ENCODE measurements around the gene YIF1B.

DNA sequence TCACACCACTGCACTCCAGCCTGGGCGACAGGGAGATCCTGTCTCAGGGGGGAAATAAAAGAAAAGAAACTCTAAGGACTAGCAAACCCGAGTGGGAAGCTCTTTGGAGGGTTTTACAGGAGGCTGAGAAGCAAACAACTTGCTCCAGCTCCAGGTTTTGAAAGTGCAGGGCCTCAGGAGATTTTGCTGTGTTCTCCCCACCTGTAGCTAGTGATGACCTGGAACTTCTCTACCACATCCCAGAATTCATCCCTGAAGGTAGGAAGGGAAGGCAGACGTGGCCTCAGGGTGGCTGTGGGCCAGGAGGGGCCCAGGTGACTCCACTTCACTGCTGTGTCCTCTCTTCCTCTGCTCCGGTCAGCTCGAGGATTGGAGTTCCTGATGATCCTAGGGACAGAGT is 42.3 kb upstream of the YIF1B start:
- TF ChIP-seq, protein P1, sequence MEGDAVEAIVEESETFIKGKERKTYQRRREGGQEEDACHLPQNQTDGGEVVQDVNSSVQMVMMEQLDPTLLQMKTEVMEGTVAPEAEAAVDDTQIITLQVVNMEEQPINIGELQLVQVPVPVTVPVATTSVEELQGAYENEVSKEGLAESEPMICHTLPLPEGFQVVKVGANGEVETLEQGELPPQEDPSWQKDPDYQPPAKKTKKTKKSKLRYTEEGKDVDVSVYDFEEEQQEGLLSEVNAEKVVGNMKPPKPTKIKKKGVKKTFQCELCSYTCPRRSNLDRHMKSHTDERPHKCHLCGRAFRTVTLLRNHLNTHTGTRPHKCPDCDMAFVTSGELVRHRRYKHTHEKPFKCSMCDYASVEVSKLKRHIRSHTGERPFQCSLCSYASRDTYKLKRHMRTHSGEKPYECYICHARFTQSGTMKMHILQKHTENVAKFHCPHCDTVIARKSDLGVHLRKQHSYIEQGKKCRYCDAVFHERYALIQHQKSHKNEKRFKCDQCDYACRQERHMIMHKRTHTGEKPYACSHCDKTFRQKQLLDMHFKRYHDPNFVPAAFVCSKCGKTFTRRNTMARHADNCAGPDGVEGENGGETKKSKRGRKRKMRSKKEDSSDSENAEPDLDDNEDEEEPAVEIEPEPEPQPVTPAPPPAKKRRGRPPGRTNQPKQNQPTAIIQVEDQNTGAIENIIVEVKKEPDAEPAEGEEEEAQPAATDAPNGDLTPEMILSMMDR (IDR thresholded peaks at IDR 0.05; ENCODE audit: borderline replicate concordance, extremely low read depth, low read length, poor library complexity, severe bottlenecking) = no peak
- no peak for TF ChIP-seq EZH2 (IDR thresholded peaks at IDR 0.05; ENCODE audit: borderline replicate concordance, low read depth, low read length, severe bottlenecking)

All from DND-41 (cell line).